GM12878 (cell line): ENCODE measurements around the gene SLC28A2. TPM values are rescaled to one million over a fixed set of nuclear protein-coding genes. Genes with fewer than 3 reads are reported as not detected.
A peak's percentile ranks its signal among the peaks of the same experiment; 100 is the strongest.

Experiments
- ATAC-seq: fragments of 200-7000 bp; cut with Tn5 transposase; 3 replicates; pipeline ENCODE4 v1.9.1; 2020; ENCODE audit warnings: mild to moderate bottlenecking, moderate library complexity
- BruUV-seq: library from RNA; stranded (reverse); fragments of 400-500 nt; replicated peaks from 2 replicates; lab custom pipeline; 2021; lab: Mats Ljungman, UMichigan
- CTCF ChIA-PET: fragments of 300-600 bp; sonication (Branson Sonifier 250); formaldehyde crosslinking; extraction: SDS; loops from one replicate; lab custom pipeline; 2021; ENCODE audit warnings: inconsistent platforms; lab: Yijun Ruan, JAX
- POLR2A ChIA-PET: fragments of 350-600 bp; formaldehyde crosslinking; extraction: SDS; loops from one replicate; lab custom pipeline; 2021; ENCODE audit warnings: inconsistent platforms; lab: Charles Lee
- RAD21 ChIA-PET: fragments of 300-600 bp; sonication (Branson Sonifier 250); formaldehyde crosslinking; loops from one replicate; lab custom pipeline; 2023; ENCODE audit warnings: antibody characterized with exemption; ENCODE audit not compliant: unreplicated experiment; lab: Charles Lee
- SMC1A ChIA-PET: fragments of 300-600 bp; sonication (Branson Sonifier 250); formaldehyde crosslinking; loops from one replicate; lab custom pipeline; 2023; ENCODE audit not compliant: unreplicated experiment, uncharacterized antibody; lab: Charles Lee
- DNase-seq: peaks from one replicate; pipeline ENCODE4 v3.0.0-alpha.2; 2011; ENCODE audit warnings: low read depth, low spot score
- FAIRE-seq: peaks from 3 replicates; lab custom pipeline; 2011; peaks lifted over from hg19 to GRCh38; lab: Jason Lieb, UNC
- H2AFZ ChIP-seq: 2 replicates; pipeline ENCODE4 v1.6.0; 2011; ENCODE audit warnings: low read depth, low read length, control low read depth; ENCODE audit not compliant: control insufficient read depth
- H3K27ac ChIP-seq: 2 replicates; pipeline ENCODE4 v1.5.1; 2011; ENCODE audit warnings: control low read depth; ENCODE audit not compliant: control insufficient read depth, insufficient read depth
- H3K27me3 ChIP-seq, 2 experiments: replicated peaks in 1 of 2; 2 replicates each; pipeline versions ENCODE4 v1.6.0 to v1.6.1; 2011; ENCODE audit warnings: low read length in 1 of 2; ENCODE audit not compliant: control insufficient read depth in 2 of 2, insufficient read depth in 2 of 2
- H3K36me3 ChIP-seq, 2 experiments: 2 replicates each; pipeline ENCODE4 v1.5.1; 2011; ENCODE audit warnings: low read length in 1 of 2; ENCODE audit not compliant: control insufficient read depth in 2 of 2, insufficient read depth in 2 of 2
- H3K4me1 ChIP-seq: 2 replicates; pipeline ENCODE4 v1.6.1; 2011; ENCODE audit warnings: mild to moderate bottlenecking, low read length, moderate library complexity, mixed read lengths; ENCODE audit not compliant: control insufficient read depth, insufficient read depth
- H3K4me2 ChIP-seq: 2 replicates; pipeline ENCODE4 v1.6.0; 2011; ENCODE audit warnings: control low read depth; ENCODE audit not compliant: control insufficient read depth, insufficient read depth
- H3K4me3 ChIP-seq: fragments of 200-600 bp; sonication (generic); 2 replicates; pipeline ENCODE4 v1.5.1; 2016
- H3K79me2 ChIP-seq: 2 replicates; pipeline ENCODE4 v1.6.0; 2011; ENCODE audit warnings: low read length; ENCODE audit not compliant: control insufficient read depth, insufficient read depth
- H3K9ac ChIP-seq: 2 replicates; pipeline ENCODE4 v1.8.0; 2011; ENCODE audit warnings: low read length, control low read depth, mixed read lengths; ENCODE audit not compliant: control insufficient read depth, insufficient read depth
- H3K9me3 ChIP-seq: replicated peaks from 3 replicates; pipeline ENCODE4 v1.5.1; 2011; ENCODE audit warnings: mild to moderate bottlenecking, low read length; ENCODE audit not compliant: control insufficient read depth, insufficient read depth
- H4K20me1 ChIP-seq: 2 replicates; pipeline ENCODE4 v1.6.0; 2011; ENCODE audit not compliant: control insufficient read depth, insufficient read depth
- CBX5 ChIP-seq: sonication (generic); IDR thresholded peaks from 2 replicates; pipeline ENCODE4 v1.6.1; 2016; ENCODE audit warnings: low read depth, moderate library complexity, mild to moderate bottlenecking, inconsistent platforms
- MEF2B ChIP-seq: fragments of 450-650 bp; IDR thresholded peaks from 2 replicates; pipeline ENCODE4 v1.6.1; 2018; ENCODE audit warnings: mild to moderate bottlenecking, moderate library complexity; ENCODE audit not compliant: partially characterized antibody, poor library complexity, severe bottlenecking
- NR2F1 ChIP-seq: fragments of 450-650 bp; conservative IDR thresholded peaks from 2 replicates; pipeline ENCODE4 v1.6.1; 2017; ENCODE audit warnings: mild to moderate bottlenecking
- POLR2AphosphoS2 ChIP-seq: IDR thresholded peaks from 2 replicates; pipeline ENCODE4 v1.6.1; 2011; ENCODE audit warnings: low read depth, mild to moderate bottlenecking, low read length, improper control_type of control experiment, moderate library complexity
- RELB ChIP-seq: fragments of 450-650 bp; IDR thresholded peaks from 2 replicates; pipeline ENCODE4 v1.6.1; 2017; ENCODE audit warnings: low read depth, mild to moderate bottlenecking, moderate library complexity
- SREBF2 ChIP-seq: IDR thresholded peaks from 2 replicates; pipeline ENCODE4 v1.6.1; 2012; ENCODE audit warnings: mild to moderate bottlenecking, low read length
- WGBS: methylation state at CpG from one replicate; pipeline ENCODE4 v1.1.6; 2016; ENCODE audit warnings: low lambda C conversion rate; ENCODE audit not compliant: insufficient replicate concordance, insufficient coverage; ENCODE audit errors: missing lambda C conversion rate; 5-methylcytosine and 5-hydroxymethylcytosine counted together
- in situ Hi-C: fragments of 300-500 bp; cut with MboI; formaldehyde crosslinking; loops from 9 replicates; pipeline ENCODE4 v1.14.3; 2018; ENCODE audit warnings: mixed read lengths
- intact Hi-C: fragments of 100-400 bp; cut with micrococcal nuclease; formaldehyde crosslinking; loops from one replicate; pipeline ENCODE4 v1.14.2; 2022; ENCODE audit not compliant: unreplicated experiment
- polyA plus RNA-seq, 11 experiments: library from polyadenylated mRNA; depleted of rRNA in 4 of 11; unstranded in 6 of 11; stranded (reverse) in 5 of 11; fragments of >200 nt; fragmentation: Nextera tagmentation in 4 of 11; fragmentation: Illumina TruSeq in 1 of 11; extraction: Ambion mirVana in 4 of 11; extraction: Trizol in 1 of 11; gene quantifications; 1 replicate in 1 of 11; 2 replicates in 10 of 11; pipeline versions ENCODE4 v1.2.1 to v1.2.3, GENCODE V29; 2011 to 2016; ENCODE audit warnings: inconsistent platforms in 2 of 11, missing spikeins in 2 of 11, low read depth in 1 of 11
- total RNA-seq, 4 experiments: library from RNA; depleted of rRNA in 3 of 4; stranded (reverse); fragments of >200 nt in 3 of 4; fragmentation: Illumina TruSeq in 1 of 4; extraction: Trizol in 1 of 4; gene quantifications; 2 replicates each; pipeline versions ENCODE4 v1.2.1 to v1.2.3, GENCODE V29; 2013 to 2021

The SLC28A2 gene
- total and polyA plus RNA-seq, 10 of the 15 experiments (the other 5 are each of a cell fraction or from before 2014, with no cell fraction given), result 0.02 to 0.21 (median 0.14) TPM; not detected in 6

- Histone ChIP-seq H4K20me1 (no peaks in the 10 kb centered on the region), H3K9me3 (peaks cover 10% of the 10 kb centered on the region; the same call in 1 of the 3 replicates), H3K9ac (no peak overlapping the region), H3K4me2 (no peak overlapping the region), H3K79me2 (no peaks in the 10 kb centered on the region), H3K4me1 (no peaks in the 10 kb centered on the region), H2AFZ (no peak overlapping the region), H3K27me3 (no peaks in the 10 kb centered on the region), H3K36me3 (no peaks in the 10 kb centered on the region), H3K4me3 (no peak overlapping the region), H3K27ac (no peak overlapping the region)
- FAIRE-seq (no peak), DNase-seq (no peak), ATAC-seq (no peak)
- in situ Hi-C loops (no loop called here), intact Hi-C loops (no loop called here)
- CTCF ChIA-PET, result no interaction called here
- TF ChIP-seq CBX5, result peak; percentile 89; the same call in 1 of the 2 replicates
- no peak for TF ChIP-seq SREBF2
- no peak for TF ChIP-seq POLR2AphosphoS2
- TF ChIP-seq NR2F1, result no peak
- TF ChIP-seq MEF2B, result no peak
- TF ChIP-seq RELB, result no peak
- POLR2A ChIA-PET, result no interaction called here
- 25% methylated on average over 9 of the region's 9 CpGs for WGBS
- no TSS peak for BruUV-seq
- SMC1A ChIA-PET, result no interaction called here
- RAD21 ChIA-PET, result no interaction called here
Measured at GRCh38 chr15:45242289-45242688, 9.7 kb upstream of the SLC28A2 start.
